Colonic mucosa (tissue), 4 donors: ENCODE measurements around the gene PLPPR5. TPM values are rescaled to one million over a fixed set of nuclear protein-coding genes. Genes with fewer than 3 reads are reported as not detected.
"Not testable (repeated sequence)": the region's sequence is repeated elsewhere in the genome, so short reads cannot be mapped to it uniquely, and the experiment has no call there.

Source experiments
- DNase-seq: peaks from one replicate; pipeline ENCODE4 v3.0.0-alpha.2; 2020
- H3K27ac ChIP-seq: fragments of 200-600 bp; one replicate; pipeline ENCODE4 v1.8.0; 2021
- H3K27me3 ChIP-seq: fragments of 200-600 bp; one replicate; pipeline ENCODE4 v1.8.0; 2021
- H3K36me3 ChIP-seq: fragments of 200-600 bp; one replicate; pipeline ENCODE4 v1.8.0; 2021
- H3K4me1 ChIP-seq: fragments of 200-600 bp; one replicate; pipeline ENCODE4 v1.8.0; 2021; ENCODE audit warnings: mild to moderate bottlenecking
- H3K4me3 ChIP-seq: fragments of 200-600 bp; one replicate; pipeline ENCODE4 v1.8.0; 2021
- H3K9ac ChIP-seq, 2 donors: one replicate each; pipeline ENCODE4 v1.7.0; 2013; ENCODE audit warnings: control low read depth in 2 of 2, low read depth in 2 of 2, low read length in 2 of 2
- H3K9me3 ChIP-seq: fragments of 200-600 bp; one replicate; pipeline ENCODE4 v1.8.0; 2021
- intact Hi-C: fragments of 100-400 bp; cut with DNase I; formaldehyde crosslinking; loops from one replicate; pipeline ENCODE4 v1.14.1; 2022
- total RNA-seq, 2 donors: library from RNA; stranded (reverse); fragmentation: NEBNext Ultra II Directional in 1 of 2; extraction: Animal tissue kit (Norgen Biotek cat#: 25700) in 1 of 2; gene quantifications; one replicate each; pipeline ENCODE4 v1.2.1, GENCODE V29; 2021
- TF ChIP-seq, protein P1 (sequence below): fragments of 200-600 bp; IDR thresholded peaks from one replicate; pipeline ENCODE4 v1.8.0; 2022; ENCODE audit warnings: antibody characterized with exemption, mild to moderate bottlenecking
- donor health status: healthy.
- donor health status: DM: no; HTN: no; CAD: no.
- donor health status: DM: no; HTN: no; CAD: no.

Gene PLPPR5, protein sequence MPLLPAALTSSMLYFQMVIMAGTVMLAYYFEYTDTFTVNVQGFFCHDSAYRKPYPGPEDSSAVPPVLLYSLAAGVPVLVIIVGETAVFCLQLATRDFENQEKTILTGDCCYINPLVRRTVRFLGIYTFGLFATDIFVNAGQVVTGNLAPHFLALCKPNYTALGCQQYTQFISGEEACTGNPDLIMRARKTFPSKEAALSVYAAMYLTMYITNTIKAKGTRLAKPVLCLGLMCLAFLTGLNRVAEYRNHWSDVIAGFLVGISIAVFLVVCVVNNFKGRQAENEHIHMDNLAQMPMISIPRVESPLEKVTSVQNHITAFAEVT
- under 1 TPM in 1 of 2 donors, not detected in 1; 0.16 TPM for total RNA-seq

DNA sequence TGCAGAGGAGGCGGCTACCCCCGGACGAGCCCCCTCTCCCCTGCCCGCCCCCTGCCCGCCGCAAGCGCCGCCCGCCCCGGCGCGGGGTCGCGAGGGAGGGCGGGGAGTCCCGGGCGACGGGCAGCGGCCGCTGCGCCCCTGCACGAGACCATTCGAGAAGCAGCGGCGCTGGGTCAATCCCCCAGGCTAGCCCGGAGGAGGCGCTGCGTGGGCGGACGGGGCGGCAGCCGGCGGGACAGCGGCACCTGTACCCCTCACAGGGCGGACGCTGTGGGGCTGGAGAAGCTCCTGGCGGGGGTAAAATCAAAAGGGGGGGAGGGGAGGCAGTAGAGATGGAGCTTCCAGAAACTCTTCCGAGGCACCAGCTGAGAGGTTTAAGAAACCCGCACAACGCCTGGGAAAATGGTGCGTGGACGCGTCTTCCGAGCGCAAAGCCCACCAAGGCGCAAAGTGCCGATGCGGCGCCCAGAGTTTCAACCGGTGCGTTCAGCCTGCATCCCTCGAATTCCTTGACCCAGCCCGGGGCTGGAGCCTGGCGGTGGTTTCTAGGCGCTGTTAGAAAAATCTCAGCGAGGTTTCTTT lies at the start of gene PLPPR5:
TSS of gene PLPPR5 (minus strand) at position 1 of the 582 bp plus-strand sequence. CDS start 190 bp downstream, outside the sequence.
- H3K27ac ChIP-seq: no peak within 1 kb of the TSS
- no peak for DNase-seq
- no peak within 1 kb of the TSS for H3K9ac ChIP-seq
- peaks cover 31% of the 10 kb centered on the region for H3K27me3 ChIP-seq
- no peaks in the 10 kb centered on the region for H3K9me3 ChIP-seq
- H3K4me1 ChIP-seq: no peaks in the 10 kb centered on the region
- no peak within 1 kb of the TSS for H3K4me3 ChIP-seq
- H3K36me3 ChIP-seq: no peaks in the 10 kb centered on the region
- intact Hi-C loops: no loop called here
- TF ChIP-seq, protein P1, sequence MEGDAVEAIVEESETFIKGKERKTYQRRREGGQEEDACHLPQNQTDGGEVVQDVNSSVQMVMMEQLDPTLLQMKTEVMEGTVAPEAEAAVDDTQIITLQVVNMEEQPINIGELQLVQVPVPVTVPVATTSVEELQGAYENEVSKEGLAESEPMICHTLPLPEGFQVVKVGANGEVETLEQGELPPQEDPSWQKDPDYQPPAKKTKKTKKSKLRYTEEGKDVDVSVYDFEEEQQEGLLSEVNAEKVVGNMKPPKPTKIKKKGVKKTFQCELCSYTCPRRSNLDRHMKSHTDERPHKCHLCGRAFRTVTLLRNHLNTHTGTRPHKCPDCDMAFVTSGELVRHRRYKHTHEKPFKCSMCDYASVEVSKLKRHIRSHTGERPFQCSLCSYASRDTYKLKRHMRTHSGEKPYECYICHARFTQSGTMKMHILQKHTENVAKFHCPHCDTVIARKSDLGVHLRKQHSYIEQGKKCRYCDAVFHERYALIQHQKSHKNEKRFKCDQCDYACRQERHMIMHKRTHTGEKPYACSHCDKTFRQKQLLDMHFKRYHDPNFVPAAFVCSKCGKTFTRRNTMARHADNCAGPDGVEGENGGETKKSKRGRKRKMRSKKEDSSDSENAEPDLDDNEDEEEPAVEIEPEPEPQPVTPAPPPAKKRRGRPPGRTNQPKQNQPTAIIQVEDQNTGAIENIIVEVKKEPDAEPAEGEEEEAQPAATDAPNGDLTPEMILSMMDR: no peak

DNA sequence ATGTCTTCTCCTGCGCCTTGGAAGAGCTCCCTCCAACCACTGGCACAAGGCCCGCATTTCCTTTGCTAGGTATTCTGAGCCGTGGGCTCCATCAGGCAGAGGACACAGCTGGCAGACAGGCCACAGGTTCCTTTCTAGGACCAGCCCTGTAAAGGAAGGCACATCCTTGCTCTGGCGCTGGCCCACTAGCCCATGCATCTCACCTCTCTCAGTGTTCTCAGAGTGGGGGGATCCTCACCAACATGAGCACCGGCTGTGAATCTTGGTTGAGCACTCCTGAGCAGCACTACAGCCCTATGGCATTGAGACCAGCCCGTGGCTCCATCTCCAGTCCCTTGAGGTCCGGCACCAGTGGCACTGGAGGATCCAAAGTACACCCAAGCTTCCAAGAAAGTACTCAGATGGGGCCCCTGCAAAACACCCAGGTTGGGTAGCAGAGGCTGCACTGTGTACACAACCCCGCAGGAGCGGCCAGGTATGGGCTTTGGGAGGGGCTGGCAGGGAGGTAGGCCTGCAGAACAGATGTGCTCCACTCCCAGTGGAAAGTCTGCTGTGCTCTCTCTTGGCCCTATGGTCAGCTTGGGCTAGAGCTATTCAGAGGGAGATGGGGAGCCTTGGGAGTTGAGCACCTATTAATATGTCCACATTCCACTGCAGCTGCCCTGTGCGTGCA lies 47.1 kb upstream of the PLPPR5 start:
- Histone ChIP-seq H3K4me3 (no peak overlapping the region), H3K27ac (no peak overlapping the region), H3K27me3 (no peaks in the 10 kb centered on the region), H3K4me1 (no peaks in the 10 kb centered on the region), H3K9me3 (no peaks in the 10 kb centered on the region), H3K36me3 (no peaks in the 10 kb centered on the region), H3K9ac (no peak overlapping the region)
- intact Hi-C loops: no loop called here
- no peak for DNase-seq
- TF ChIP-seq, protein P1: no peak

DNA sequence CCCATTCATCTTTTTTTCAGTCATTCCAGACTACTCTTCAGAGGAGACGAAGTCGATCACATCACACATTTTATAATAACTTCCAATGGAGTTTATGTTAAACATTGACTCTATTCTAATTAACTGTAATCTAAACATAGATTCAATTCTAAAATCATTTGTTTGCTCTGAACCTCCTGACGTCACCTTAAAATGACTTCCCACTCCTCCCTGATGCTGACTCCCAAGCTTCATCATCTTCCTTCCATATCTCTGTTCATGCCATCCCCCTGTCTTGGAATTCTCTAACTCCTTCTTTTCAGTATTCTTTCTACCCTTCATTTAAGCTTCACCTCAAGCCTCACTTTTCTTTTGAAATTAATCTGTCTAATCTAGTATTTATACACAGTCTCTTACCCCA lies 45.1 kb upstream of the PLPPR5 start:
- Histone ChIP-seq H3K27me3 (no peaks in the 10 kb centered on the region), H3K36me3 (no peaks in the 10 kb centered on the region), H3K9me3 (no peaks in the 10 kb centered on the region), H3K4me3 (no peak overlapping the region), H3K9ac (no peak overlapping the region), H3K27ac (no peak overlapping the region), H3K4me1 (no peaks in the 10 kb centered on the region)
- intact Hi-C loops: no loop called here
- TF ChIP-seq, protein P1: no peak
- DNase-seq: no peak

DNA sequence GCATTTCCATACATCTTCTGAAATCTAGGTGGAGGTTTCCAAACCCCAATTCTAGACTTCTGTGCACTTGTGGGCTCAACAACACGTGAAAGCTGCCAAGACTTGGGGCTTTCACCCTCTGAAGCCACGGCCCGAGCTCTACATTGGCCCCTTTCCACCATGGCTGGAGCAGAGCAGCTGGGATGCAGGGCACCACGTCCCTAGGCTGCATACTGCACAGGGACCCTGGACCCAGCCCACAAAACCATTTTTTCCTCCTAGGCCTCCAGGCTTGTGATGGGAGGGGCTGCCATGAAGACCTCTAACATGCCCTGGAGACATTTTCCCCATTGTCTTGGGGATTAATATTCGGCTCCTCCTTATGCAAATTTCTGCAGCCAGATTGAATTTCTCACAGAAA lies 32.1 kb upstream of the PLPPR5 start:
- H3K9ac ChIP-seq, DNase-seq, H3K36me3 ChIP-seq, H3K4me3 ChIP-seq, H3K27ac ChIP-seq, H3K9me3 ChIP-seq, H3K4me1 ChIP-seq, intact Hi-C loops, H3K27me3 ChIP-seq: not testable (repeated sequence)

DNA sequence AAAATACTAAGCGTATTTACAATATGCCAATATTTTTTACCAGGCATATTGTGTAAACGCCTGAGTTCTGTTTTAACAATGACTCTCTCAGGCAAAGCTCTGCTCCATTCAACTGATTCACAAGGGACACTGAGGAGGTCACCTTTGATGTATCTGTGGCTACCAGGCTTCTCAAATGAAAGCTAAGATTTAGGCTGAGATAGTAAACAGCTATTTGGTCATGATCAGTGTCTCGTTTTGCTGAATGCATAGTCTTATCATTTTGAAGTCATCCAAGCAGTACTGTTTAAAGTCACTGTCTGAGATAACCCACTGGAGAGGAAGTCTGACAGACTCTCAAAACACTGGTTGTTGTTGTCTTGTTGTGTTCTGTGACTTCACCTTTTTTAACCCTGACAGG lies 13.7 kb upstream of the PLPPR5 start:
- intact Hi-C loops: no loop called here
- no peaks in the 10 kb centered on the region for H3K4me1 ChIP-seq
- H3K27ac ChIP-seq: no peak overlapping the region
- no peak overlapping the region for H3K4me3 ChIP-seq
- no peak for DNase-seq
- TF ChIP-seq, protein P1: no peak
- H3K9me3 ChIP-seq: no peaks in the 10 kb centered on the region
- H3K27me3 ChIP-seq: no peaks in the 10 kb centered on the region
- H3K9ac ChIP-seq: no peak overlapping the region
- no peaks in the 10 kb centered on the region for H3K36me3 ChIP-seq

DNA sequence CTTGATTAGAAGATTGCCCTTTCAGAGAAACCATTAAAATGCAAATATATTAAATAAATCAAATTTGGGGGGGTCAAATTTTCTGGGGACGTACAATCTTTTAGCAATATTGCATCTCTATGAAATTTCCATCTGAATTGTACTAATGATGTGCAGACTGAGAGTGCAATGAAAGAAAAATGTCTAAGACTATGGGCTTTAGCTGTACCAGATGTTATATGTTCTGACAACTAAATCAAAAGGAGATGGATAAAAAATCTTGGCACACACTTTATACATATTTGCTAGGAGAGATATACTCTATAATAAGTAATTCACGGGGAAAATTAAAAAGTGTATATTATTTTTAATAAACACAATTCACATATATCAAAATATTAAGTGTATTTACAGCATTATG lies 13.0 kb upstream of the PLPPR5 start:
- Histone ChIP-seq H3K27me3 (no peaks in the 10 kb centered on the region), H3K9ac (no peak overlapping the region), H3K4me1 (no peaks in the 10 kb centered on the region), H3K27ac (no peak overlapping the region), H3K36me3 (no peaks in the 10 kb centered on the region), H3K4me3 (no peak overlapping the region), H3K9me3 (no peaks in the 10 kb centered on the region)
- intact Hi-C loops: no loop called here
- TF ChIP-seq, protein P1: no peak
- no peak for DNase-seq
